ENCODE data around the gene PTPRM. TPM values are rescaled to one million over a fixed set of nuclear protein-coding genes. Genes with fewer than 3 reads are reported as not detected.

The PTPRM gene
- total and polyA plus RNA-seq, 9 donors = 45.6 to 82.0 (median 56.9) TPM

DNA sequence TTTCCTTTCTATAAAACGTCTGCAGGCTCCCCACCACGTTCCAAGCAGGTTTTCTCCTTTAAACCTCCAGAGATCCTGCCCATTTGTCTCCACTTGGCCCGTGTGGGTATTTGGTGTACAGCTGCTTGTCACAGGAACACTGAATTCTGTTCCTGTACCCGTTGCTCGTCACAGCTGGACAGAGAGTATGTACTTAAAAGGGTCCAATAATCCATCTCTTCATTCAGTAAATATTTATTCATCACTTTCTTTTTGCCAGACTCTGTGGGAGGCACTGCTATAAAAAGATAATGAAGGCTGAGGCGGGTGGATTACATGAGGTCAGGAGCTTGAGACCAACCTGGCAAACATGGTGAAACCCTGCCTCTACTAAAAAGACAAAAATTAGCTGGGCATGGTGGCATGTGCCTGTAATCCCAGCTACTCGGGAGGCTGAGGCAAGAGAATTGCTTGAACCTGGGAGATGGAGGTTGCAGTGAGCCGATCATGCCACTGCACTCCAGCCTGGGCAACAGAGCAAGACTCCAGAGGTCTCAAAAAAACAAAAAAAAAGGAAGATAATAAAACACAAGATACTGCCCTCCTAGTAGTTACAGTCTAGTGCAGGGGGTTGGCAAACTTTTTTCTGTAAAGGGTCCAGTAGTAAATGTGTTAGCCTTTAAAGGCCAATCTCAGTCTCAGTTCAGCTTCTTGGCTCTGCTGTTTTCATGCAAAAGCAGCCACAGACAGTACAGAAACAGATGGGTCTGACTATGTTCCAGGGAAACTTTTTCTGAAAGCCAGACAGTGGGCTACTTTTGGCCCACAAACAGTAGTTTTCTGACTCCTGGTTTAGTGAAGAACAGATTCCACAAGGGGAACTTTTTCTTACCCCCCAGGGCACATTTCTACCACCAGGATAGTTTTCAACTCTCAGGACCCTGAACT is 732.2 kb downstream of the PTPRM start:
- no peak for DNase-seq
- Histone ChIP-seq H3K27me3 (no peaks in the 10 kb centered on the region), H3K4me1 (ENCODE audit: insufficient read depth) (no peaks in the 10 kb centered on the region), H3K27ac (no peak overlapping the region), H3K4me3 (no peak overlapping the region), H3K36me3 (no peaks in the 10 kb centered on the region), H3K9me3 (no peaks in the 10 kb centered on the region)
- intact Hi-C loops (cut with DNase I) = no loop called here
- WGBS, 3 donors = 57 to 76% (median 60%) methylated on average over 8 of the region's 8 CpGs
- TF ChIP-seq, protein P1, sequence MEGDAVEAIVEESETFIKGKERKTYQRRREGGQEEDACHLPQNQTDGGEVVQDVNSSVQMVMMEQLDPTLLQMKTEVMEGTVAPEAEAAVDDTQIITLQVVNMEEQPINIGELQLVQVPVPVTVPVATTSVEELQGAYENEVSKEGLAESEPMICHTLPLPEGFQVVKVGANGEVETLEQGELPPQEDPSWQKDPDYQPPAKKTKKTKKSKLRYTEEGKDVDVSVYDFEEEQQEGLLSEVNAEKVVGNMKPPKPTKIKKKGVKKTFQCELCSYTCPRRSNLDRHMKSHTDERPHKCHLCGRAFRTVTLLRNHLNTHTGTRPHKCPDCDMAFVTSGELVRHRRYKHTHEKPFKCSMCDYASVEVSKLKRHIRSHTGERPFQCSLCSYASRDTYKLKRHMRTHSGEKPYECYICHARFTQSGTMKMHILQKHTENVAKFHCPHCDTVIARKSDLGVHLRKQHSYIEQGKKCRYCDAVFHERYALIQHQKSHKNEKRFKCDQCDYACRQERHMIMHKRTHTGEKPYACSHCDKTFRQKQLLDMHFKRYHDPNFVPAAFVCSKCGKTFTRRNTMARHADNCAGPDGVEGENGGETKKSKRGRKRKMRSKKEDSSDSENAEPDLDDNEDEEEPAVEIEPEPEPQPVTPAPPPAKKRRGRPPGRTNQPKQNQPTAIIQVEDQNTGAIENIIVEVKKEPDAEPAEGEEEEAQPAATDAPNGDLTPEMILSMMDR (IDR thresholded peaks at IDR 0.05) = no peak
- TF ChIP-seq POLR2A (IDR thresholded peaks at IDR 0.05) (no peak), EP300 (IDR thresholded peaks at IDR 0.05) (no peak)

DNA sequence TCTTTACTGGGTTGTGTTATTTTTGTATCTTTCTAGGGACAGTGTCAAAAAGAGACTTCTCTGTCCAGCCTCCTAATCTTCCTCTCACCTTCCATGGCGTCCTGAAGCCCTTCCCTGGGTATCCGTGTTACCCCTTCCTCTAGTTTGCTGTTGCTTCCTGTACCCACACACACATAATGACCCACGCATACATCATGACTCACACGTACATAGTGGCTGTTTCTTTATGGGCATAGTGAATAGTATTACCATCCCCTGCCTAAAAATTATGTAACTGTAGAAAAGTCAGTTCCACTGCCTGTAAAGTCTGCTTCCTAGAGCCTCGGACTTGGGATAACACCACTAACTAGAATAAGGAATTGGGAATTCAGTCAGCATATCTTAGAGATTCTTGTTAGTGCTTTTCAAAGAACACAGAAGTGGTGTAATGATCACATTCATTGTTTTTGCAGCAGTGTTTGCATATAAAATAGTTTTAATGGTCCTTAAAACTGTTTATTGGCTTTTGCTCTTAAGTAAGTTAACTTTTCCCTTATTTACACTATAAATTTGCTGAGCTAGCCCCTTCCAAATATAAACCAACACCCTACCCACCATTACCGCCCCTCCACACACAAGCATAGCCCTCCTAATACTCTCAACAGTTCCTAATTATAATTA is 733.8 kb downstream of the PTPRM start:
- intact Hi-C loops (cut with DNase I) = no loop called here
- TF ChIP-seq, protein P1 (IDR thresholded peaks at IDR 0.05) = no peak
- TF ChIP-seq POLR2A (IDR thresholded peaks at IDR 0.05) (no peak), EP300 (IDR thresholded peaks at IDR 0.05) (no peak)
- no peaks in the 10 kb centered on the region for H3K4me1 ChIP-seq (ENCODE audit: insufficient read depth)
- no peaks in the 10 kb centered on the region for H3K36me3 ChIP-seq
- 72 to 87% (median 78%) methylated on average over 6 of the region's 6 CpGs for WGBS, 3 donors
- no peak for DNase-seq
- H3K27ac ChIP-seq = no peak overlapping the region
- no peak overlapping the region for H3K4me3 ChIP-seq
- H3K9me3 ChIP-seq = no peaks in the 10 kb centered on the region
- H3K27me3 ChIP-seq = no peaks in the 10 kb centered on the region

DNA sequence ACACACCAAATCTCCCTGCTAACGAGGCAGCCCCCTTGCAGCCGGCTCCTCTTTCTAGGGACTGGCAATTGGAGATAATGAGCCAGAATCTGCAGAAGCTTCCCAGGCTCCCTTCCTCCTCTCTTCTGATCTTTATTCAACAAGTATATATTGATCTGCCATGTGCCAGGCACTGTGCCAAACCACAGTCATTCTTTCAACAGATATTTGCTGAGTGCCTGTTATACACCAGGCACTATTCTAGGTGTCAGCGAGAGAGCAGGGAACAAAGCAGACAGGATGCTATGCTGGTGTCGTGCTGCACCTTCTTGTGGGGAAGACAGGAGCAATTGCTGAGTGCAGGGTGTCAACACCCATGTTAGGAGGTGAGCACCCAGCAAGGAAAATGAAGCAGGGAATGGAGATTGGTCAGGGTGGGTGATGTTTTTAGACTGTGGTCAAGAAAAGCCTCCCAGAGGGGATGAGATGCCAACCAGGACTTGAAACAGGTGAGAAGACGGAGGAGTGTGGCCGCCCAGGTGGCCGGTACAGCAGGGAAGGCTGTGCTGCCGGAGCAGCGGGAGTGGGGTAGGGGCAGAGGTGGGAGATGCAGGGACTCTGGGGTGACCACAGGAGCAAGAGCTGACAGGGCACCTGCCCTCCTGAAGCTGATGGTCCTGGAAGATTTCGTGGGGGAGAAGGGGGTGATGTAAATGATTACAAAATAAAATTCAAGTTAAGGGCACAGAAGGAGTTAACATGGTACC is 734.5 kb downstream of the PTPRM start:
- intact Hi-C loops (cut with DNase I) = no loop called here
- WGBS, 3 donors = 86 to 91% (median 87%) methylated on average over 10 of the region's 10 CpGs

More for the DNA sequence above, 734.5 kb downstream of the PTPRM start:
- Histone ChIP-seq H3K27ac (no peak overlapping the region), H3K27me3 (no peaks in the 10 kb centered on the region), H3K4me1 (ENCODE audit: insufficient read depth) (no peaks in the 10 kb centered on the region), H3K4me3 (no peak overlapping the region), H3K9me3 (no peaks in the 10 kb centered on the region), H3K36me3 (no peaks in the 10 kb centered on the region)
- no peak for DNase-seq
- TF ChIP-seq POLR2A (IDR thresholded peaks at IDR 0.05) = no peak
- no peak for TF ChIP-seq EP300 (IDR thresholded peaks at IDR 0.05)
- TF ChIP-seq, protein P1 (IDR thresholded peaks at IDR 0.05) = no peak

Data from ovary (tissue), 9 donors.